Measurements from ENCODE around the gene ELN.

GRCh38 chr7:74012842-74013249 lies 15.1 kb upstream of the ELN start:
- TF ChIP-seq, protein P1, sequence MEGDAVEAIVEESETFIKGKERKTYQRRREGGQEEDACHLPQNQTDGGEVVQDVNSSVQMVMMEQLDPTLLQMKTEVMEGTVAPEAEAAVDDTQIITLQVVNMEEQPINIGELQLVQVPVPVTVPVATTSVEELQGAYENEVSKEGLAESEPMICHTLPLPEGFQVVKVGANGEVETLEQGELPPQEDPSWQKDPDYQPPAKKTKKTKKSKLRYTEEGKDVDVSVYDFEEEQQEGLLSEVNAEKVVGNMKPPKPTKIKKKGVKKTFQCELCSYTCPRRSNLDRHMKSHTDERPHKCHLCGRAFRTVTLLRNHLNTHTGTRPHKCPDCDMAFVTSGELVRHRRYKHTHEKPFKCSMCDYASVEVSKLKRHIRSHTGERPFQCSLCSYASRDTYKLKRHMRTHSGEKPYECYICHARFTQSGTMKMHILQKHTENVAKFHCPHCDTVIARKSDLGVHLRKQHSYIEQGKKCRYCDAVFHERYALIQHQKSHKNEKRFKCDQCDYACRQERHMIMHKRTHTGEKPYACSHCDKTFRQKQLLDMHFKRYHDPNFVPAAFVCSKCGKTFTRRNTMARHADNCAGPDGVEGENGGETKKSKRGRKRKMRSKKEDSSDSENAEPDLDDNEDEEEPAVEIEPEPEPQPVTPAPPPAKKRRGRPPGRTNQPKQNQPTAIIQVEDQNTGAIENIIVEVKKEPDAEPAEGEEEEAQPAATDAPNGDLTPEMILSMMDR (conservative IDR thresholded peaks at IDR 0.05; ENCODE audit: low read depth, low read length): no peak
- TF ChIP-seq POLR2A (IDR thresholded peaks at IDR 0.05; ENCODE audit: low read depth, low read length): no peak
- no peak for TF ChIP-seq SMC3 (IDR thresholded peaks at IDR 0.05; ENCODE audit: low read depth, low read length)
- no peak for TF ChIP-seq RAD21 (IDR thresholded peaks at IDR 0.05; ENCODE audit: low read length)
- no peak for TF ChIP-seq CEBPB (IDR thresholded peaks at IDR 0.05; ENCODE audit: low read depth, low read length)
- peak; percentile 64 for TF ChIP-seq MAFK (IDR thresholded peaks at IDR 0.05; ENCODE audit: low read depth, low read length)
- no peak for TF ChIP-seq RFX5 (IDR thresholded peaks at IDR 0.05; ENCODE audit: low read depth, low read length)
- TF ChIP-seq, protein P2, sequence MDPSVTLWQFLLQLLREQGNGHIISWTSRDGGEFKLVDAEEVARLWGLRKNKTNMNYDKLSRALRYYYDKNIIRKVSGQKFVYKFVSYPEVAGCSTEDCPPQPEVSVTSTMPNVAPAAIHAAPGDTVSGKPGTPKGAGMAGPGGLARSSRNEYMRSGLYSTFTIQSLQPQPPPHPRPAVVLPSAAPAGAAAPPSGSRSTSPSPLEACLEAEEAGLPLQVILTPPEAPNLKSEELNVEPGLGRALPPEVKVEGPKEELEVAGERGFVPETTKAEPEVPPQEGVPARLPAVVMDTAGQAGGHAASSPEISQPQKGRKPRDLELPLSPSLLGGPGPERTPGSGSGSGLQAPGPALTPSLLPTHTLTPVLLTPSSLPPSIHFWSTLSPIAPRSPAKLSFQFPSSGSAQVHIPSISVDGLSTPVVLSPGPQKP (IDR thresholded peaks at IDR 0.05; ENCODE audit: borderline replicate concordance, low read depth, low read length): no peak

Data from IMR-90 (cell line).